Mesenchymal stem cell (in vitro differentiated cells and primary cell): ENCODE data around the gene SNRPD1. TPM values are rescaled to one million over a fixed set of nuclear protein-coding genes. Genes with fewer than 3 reads are reported as not detected.

ENCODE experiments used
- DNase-seq: peaks from one replicate; pipeline ENCODE4 v3.0.0-alpha.2; 2013
- H2AFZ ChIP-seq: one replicate; pipeline ENCODE4 v1.6.1; 2013; ENCODE audit warnings: low read depth, mild to moderate bottlenecking, control low read depth, inconsistent platforms, low read length, moderate library complexity
- H2AK5ac ChIP-seq: 2 replicates; pipeline ENCODE4 v1.6.1; 2013; ENCODE audit warnings: low read length, moderate library complexity, mild to moderate bottlenecking, inconsistent platforms; ENCODE audit not compliant: severe bottlenecking
- H2BK120ac ChIP-seq: one replicate; pipeline ENCODE4 v1.6.1; 2013; ENCODE audit warnings: low read depth, mild to moderate bottlenecking, inconsistent platforms, low read length, moderate library complexity
- H2BK12ac ChIP-seq, 2 experiments: one replicate each; pipeline ENCODE4 v1.6.1; 2013; ENCODE audit warnings: inconsistent platforms in 2 of 2, low read length in 2 of 2, mild to moderate bottlenecking in 2 of 2, moderate library complexity in 2 of 2, control low read depth in 1 of 2
- H2BK15ac ChIP-seq: one replicate; pipeline ENCODE4 v1.6.1; 2013; ENCODE audit warnings: mild to moderate bottlenecking, low read depth, inconsistent platforms; ENCODE audit not compliant: poor library complexity, severe bottlenecking
- H2BK5ac ChIP-seq: 2 replicates; pipeline ENCODE4 v1.6.1; 2013; ENCODE audit warnings: low read depth, mild to moderate bottlenecking, low read length, control low read depth, inconsistent platforms; ENCODE audit not compliant: poor library complexity, severe bottlenecking
- H3K14ac ChIP-seq, 2 experiments: one replicate each; pipeline ENCODE4 v1.6.1; 2013; ENCODE audit warnings: inconsistent platforms in 2 of 2, low read length in 2 of 2, control low read depth in 1 of 2, mild to moderate bottlenecking in 1 of 2, moderate library complexity in 1 of 2
- H3K18ac ChIP-seq, 2 experiments: one replicate each; pipeline ENCODE4 v1.6.1; 2013; ENCODE audit warnings: inconsistent platforms in 2 of 2, low read length in 2 of 2, control low read depth in 1 of 2, low read depth in 1 of 2, mild to moderate bottlenecking in 1 of 2
- H3K23ac ChIP-seq, 2 experiments: one replicate each; pipeline ENCODE4 v1.6.1; 2013; ENCODE audit warnings: inconsistent platforms in 2 of 2, low read length in 2 of 2, mild to moderate bottlenecking in 2 of 2, moderate library complexity in 2 of 2, control low read depth in 1 of 2
- H3K27ac ChIP-seq: 2 replicates; pipeline ENCODE4 v1.5.1; 2013; ENCODE audit warnings: mild to moderate bottlenecking, moderate library complexity, low read length, control low read depth, inconsistent platforms; ENCODE audit not compliant: poor library complexity, severe bottlenecking
- H3K27me3 ChIP-seq, 2 experiments: 2 replicates each; pipeline versions ENCODE4 v1.6.1 to v1.7.0; 2013; ENCODE audit warnings: low read length in 2 of 2, mild to moderate bottlenecking in 2 of 2, moderate library complexity in 2 of 2, control low read depth in 1 of 2, inconsistent platforms in 1 of 2; ENCODE audit not compliant: control insufficient read depth in 1 of 2, insufficient read depth in 1 of 2
- H3K36me3 ChIP-seq, 2 experiments: 2 replicates each; pipeline versions ENCODE4 v1.6.1 to v1.7.0; 2013; ENCODE audit warnings: low read length in 2 of 2, control low read depth in 1 of 2, inconsistent platforms in 1 of 2, low read depth in 1 of 2, mild to moderate bottlenecking in 1 of 2; ENCODE audit not compliant: insufficient read depth in 2 of 2, control insufficient read depth in 1 of 2
- H3K4ac ChIP-seq, 2 experiments: one replicate each; pipeline ENCODE4 v1.6.1; 2013; ENCODE audit warnings: inconsistent platforms in 2 of 2, low read length in 2 of 2, mild to moderate bottlenecking in 2 of 2, moderate library complexity in 2 of 2, control low read depth in 1 of 2, low read depth in 1 of 2
- H3K4me1 ChIP-seq: 2 replicates; pipeline ENCODE4 v1.6.1; 2013; ENCODE audit warnings: low read depth, low read length, control low read depth; ENCODE audit not compliant: control insufficient read depth, insufficient read depth
- H3K4me2 ChIP-seq: 2 replicates; pipeline ENCODE4 v1.6.1; 2013; ENCODE audit warnings: low read length, mild to moderate bottlenecking, inconsistent platforms; ENCODE audit not compliant: poor library complexity, severe bottlenecking
- H3K4me3 ChIP-seq, 2 experiments: 2 replicates each; pipeline versions ENCODE4 v1.5.1 to v1.7.0; 2013; ENCODE audit warnings: low read length in 2 of 2, mild to moderate bottlenecking in 2 of 2, control low read depth in 1 of 2, low read depth in 1 of 2; ENCODE audit not compliant: insufficient read depth in 1 of 2
- H3K79me1 ChIP-seq: replicated peaks from 2 replicates; pipeline ENCODE4 v1.6.1; 2013; ENCODE audit warnings: mild to moderate bottlenecking, control low read depth, low read length, inconsistent platforms; ENCODE audit not compliant: poor library complexity, severe bottlenecking
- H3K9ac ChIP-seq: 2 replicates; pipeline ENCODE4 v1.7.0; 2013; ENCODE audit warnings: mild to moderate bottlenecking, low read length, moderate library complexity
- H3K9me3 ChIP-seq: 2 replicates; pipeline ENCODE4 v1.7.0; 2013; ENCODE audit warnings: mild to moderate bottlenecking, low read length; ENCODE audit not compliant: control insufficient read depth
- H4K8ac ChIP-seq: one replicate; pipeline ENCODE4 v1.6.1; 2013; ENCODE audit warnings: inconsistent platforms, mild to moderate bottlenecking, low read length, moderate library complexity
- H4K91ac ChIP-seq: one replicate; pipeline ENCODE4 v1.6.1; 2013; ENCODE audit warnings: mild to moderate bottlenecking, low read length, inconsistent platforms
- WGBS: methylation state at CpG from one replicate; pipeline ENCODE4 v1.1.7; 2013; ENCODE audit warnings: mixed read lengths; 5-methylcytosine and 5-hydroxymethylcytosine counted together
- polyA plus RNA-seq, 2 experiments: library from polyadenylated mRNA; stranded (reverse); fragments of 200-250 nt; gene quantifications; one replicate each; pipeline ENCODE4 v1.2.3, GENCODE V29; 2013

SNRPD1 gene
- 61.4 TPM for polyA plus RNA-seq (2013, experiment 1 of 2)
- 62.3 TPM for polyA plus RNA-seq (2013, experiment 2 of 2)

DNA sequence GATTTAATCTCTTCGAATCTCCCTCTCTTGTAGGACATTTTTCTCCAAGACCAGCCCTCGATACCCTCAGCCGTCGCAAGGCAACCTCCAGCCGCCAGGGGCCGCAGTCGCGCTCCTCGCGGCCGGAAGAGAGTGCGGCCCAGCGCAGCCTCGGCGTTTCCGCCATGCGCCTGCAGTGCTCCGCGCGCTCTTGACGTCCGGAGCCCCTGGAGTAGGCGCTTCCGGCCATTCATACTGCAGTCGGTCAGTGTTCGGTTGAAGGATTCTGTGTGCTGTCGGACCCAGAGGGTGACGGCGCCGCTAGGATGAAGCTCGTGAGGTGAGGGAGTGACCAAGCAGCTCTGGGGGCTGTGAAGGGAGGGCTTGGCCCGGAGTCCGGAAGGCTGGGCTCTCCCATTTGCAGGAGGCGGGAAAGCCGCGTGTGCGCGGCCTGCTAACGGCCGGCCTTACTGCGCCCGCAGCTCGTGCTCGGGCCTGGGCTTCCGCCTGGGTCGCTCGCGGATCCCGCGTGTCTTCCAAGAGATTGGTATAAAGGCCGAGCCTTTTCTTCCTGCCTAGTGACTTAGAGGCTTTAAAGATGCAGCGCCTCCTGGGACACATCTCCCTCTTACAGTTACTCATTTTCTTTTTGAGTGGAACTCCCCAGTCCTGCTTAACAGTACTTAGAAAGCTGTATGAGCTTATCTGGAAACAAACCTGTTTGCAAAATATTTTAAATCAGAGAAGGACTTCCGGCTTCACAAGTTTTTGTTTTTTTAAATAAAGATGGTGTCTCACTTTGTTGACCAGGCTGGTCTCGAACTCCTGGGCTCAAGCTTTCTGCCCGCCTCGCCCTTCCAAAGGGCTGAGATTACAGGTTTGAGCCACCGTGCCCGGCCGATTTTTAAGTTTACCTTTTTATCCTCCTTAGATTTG, at the start of gene SNRPD1:
TSS of gene SNRPD1 (plus strand) at position 190 of the 915 bp plus-strand sequence. CDS start at position 306, 116 bp downstream.
- peak within 1 kb of the TSS; percentile 84 for H3K27ac ChIP-seq
- H3K18ac ChIP-seq: peak within 1 kb of the TSS; percentile 34 to 88
- no peaks in the 10 kb centered on the region for H3K79me1 ChIP-seq
- no peak within 1 kb of the TSS for H2BK12ac ChIP-seq
- WGBS: 1% methylated on average over 56 of the region's 59 CpGs
- peak within 1 kb of the TSS; percentile 85 for H4K8ac ChIP-seq
- H2AFZ ChIP-seq: peak within 1 kb of the TSS; percentile 88
- peaks cover 3% of the 10 kb centered on the region for H3K4me1 ChIP-seq
- peak within 1 kb of the TSS; percentile 91 to 96 for H3K4me3 ChIP-seq
- peak; percentile 92 for DNase-seq
- no peaks in the 10 kb centered on the region for H3K27me3 ChIP-seq
- peak within 1 kb of the TSS; percentile 5 for H2BK5ac ChIP-seq
- H3K9me3 ChIP-seq: no peaks in the 10 kb centered on the region
- no peak within 1 kb of the TSS for H2BK120ac ChIP-seq
- H3K9ac ChIP-seq: peak within 1 kb of the TSS; percentile 99
- peak within 1 kb of the TSS in 1 of 2 experiments; percentile 72 for H3K23ac ChIP-seq
- peaks cover 7 to 19% of the 10 kb centered on the region in 2 experiments for H3K36me3 ChIP-seq
- peak within 1 kb of the TSS in 1 of 2 experiments; percentile 81 for H3K14ac ChIP-seq
- peak within 1 kb of the TSS; percentile 15 for H2BK15ac ChIP-seq
- peak within 1 kb of the TSS; percentile 73 for H2AK5ac ChIP-seq
- H4K91ac ChIP-seq: no peak within 1 kb of the TSS
- peak within 1 kb of the TSS; percentile 73 for H3K4me2 ChIP-seq
- H3K4ac ChIP-seq: peak within 1 kb of the TSS; percentile 57 to 97

DNA sequence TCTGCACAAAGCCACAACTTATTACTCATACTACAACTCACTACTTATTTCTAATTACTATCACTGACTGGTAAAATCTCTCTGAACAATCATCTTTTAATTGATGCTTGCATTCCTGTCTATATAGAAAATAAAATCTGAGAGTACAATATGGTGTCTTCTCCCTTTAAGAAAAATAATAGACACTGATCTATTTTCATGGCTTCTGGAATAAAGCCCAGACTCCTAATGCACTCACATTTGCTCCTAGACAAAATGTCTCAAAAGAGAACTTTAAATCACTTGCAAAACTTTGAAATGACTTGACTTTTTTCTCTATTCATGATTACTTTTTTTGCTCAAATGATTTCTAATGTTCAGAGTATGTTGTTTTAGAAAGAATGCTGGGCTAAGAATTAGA, 40.3 kb upstream of the SNRPD1 start:
- Histone ChIP-seq H4K91ac (no peak overlapping the region), H3K9ac (no peak overlapping the region), H3K4me2 (no peak overlapping the region), H3K23ac (no peak overlapping the region), H3K79me1 (peaks cover 15% of the 10 kb centered on the region), H3K36me3 (peaks cover 17 to 89% of the 10 kb centered on the region in 2 experiments), H3K4ac (no peak overlapping the region), H2BK12ac (no peak overlapping the region), H3K27ac (no peak overlapping the region), H2AFZ (no peak overlapping the region), H4K8ac (no peak overlapping the region), H3K27me3 (no peaks in the 10 kb centered on the region), H3K4me1 (no peaks in the 10 kb centered on the region), H2AK5ac (no peak overlapping the region), H3K18ac (no peak overlapping the region), H3K14ac (no peak overlapping the region), H3K9me3 (no peaks in the 10 kb centered on the region), H2BK120ac (no peak overlapping the region), H3K4me3 (no peak overlapping the region), H2BK5ac (no peak overlapping the region), H2BK15ac (no peak overlapping the region)
- no peak for DNase-seq

DNA sequence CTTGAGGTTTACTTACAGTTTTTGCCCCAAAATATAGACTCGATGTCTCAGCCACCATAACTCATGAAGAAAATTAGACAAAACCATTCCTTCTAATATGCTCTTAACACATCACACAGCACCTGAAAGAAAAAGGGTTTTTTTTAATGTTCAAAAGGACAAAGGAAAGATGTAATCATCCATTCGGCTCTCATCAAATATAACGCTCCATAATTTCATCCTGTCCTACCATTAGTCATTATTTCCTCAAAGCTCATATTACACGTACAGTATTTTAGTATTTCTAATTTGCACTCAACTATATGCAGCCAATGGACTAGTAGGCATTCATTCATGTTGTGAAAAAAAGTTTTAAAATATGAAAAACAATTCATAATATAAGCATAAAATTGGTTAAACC, 36.5 kb upstream of the SNRPD1 start:
- WGBS: 100% methylated on average over 2 of the region's 4 CpGs
- Histone ChIP-seq H3K9me3 (no peaks in the 10 kb centered on the region), H3K4me2 (no peak overlapping the region), H3K9ac (no peak overlapping the region), H4K91ac (no peak overlapping the region), H2BK15ac (no peak overlapping the region), H2AK5ac (no peak overlapping the region), H3K79me1 (peaks cover 15% of the 10 kb centered on the region), H3K4ac (no peak overlapping the region), H3K14ac (no peak overlapping the region), H3K27ac (no peak overlapping the region), H2BK12ac (no peak overlapping the region), H4K8ac (no peak overlapping the region), H3K18ac (no peak overlapping the region), H3K27me3 (no peaks in the 10 kb centered on the region), H2BK120ac (no peak overlapping the region), H3K4me1 (peaks cover 2% of the 10 kb centered on the region), H2BK5ac (no peak overlapping the region), H3K36me3 (peaks cover 14 to 59% of the 10 kb centered on the region in 2 experiments), H2AFZ (no peak overlapping the region), H3K23ac (no peak overlapping the region), H3K4me3 (no peak overlapping the region)
- no peak for DNase-seq

DNA sequence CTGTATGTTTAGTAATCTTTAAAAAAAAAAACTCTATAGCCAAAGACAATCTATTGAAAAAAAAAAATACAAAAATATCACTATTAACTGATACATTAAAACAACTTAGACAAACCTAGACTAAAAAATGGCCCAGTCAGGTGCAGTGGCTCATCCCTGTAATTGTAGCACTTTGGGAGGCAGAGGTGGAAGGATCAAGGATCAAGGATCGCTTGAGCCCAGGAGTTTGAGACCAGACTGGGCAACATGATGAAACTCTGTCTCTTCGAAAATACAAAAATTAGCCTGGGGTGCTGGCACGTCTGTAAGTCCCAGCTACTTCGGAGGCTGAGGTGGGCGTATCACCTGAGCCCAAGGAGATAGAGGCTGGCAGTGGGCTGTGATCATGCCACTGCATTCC, 27.7 kb upstream of the SNRPD1 start:
- no peak overlapping the region for H4K91ac ChIP-seq
- no peaks in the 10 kb centered on the region for H3K4me1 ChIP-seq
- H3K18ac ChIP-seq: no peak overlapping the region
- no peaks in the 10 kb centered on the region for H3K27me3 ChIP-seq
- peaks cover 5 to 9% of the 10 kb centered on the region in 2 experiments for H3K36me3 ChIP-seq
- no peak overlapping the region for H3K14ac ChIP-seq
- no peak overlapping the region for H2AFZ ChIP-seq
- H2BK12ac ChIP-seq: no peak overlapping the region
- H3K9me3 ChIP-seq: no peaks in the 10 kb centered on the region
- H2AK5ac ChIP-seq: no peak overlapping the region
- WGBS: 98% methylated on average over 5 of the region's 5 CpGs
- no peak overlapping the region for H3K9ac ChIP-seq
- no peak overlapping the region for H2BK5ac ChIP-seq
- peaks cover 16% of the 10 kb centered on the region for H3K79me1 ChIP-seq
- no peak overlapping the region for H4K8ac ChIP-seq
- H3K23ac ChIP-seq: no peak overlapping the region
- H3K4me3 ChIP-seq: no peak overlapping the region
- no peak overlapping the region for H3K4me2 ChIP-seq
- no peak overlapping the region for H3K27ac ChIP-seq
- no peak for DNase-seq
- no peak overlapping the region for H2BK15ac ChIP-seq
- no peak overlapping the region for H2BK120ac ChIP-seq
- H3K4ac ChIP-seq: no peak overlapping the region
